Measurements from ENCODE around the gene ITGAD. TPM values are rescaled to one million over a fixed set of nuclear protein-coding genes. Genes with fewer than 3 reads are reported as not detected.

Gene ITGAD
- total and polyA plus RNA-seq, 2 donors (not counting 1 experiment from before 2014, with no cell fraction given): 0.19 TPM; not detected in 1

DNA sequence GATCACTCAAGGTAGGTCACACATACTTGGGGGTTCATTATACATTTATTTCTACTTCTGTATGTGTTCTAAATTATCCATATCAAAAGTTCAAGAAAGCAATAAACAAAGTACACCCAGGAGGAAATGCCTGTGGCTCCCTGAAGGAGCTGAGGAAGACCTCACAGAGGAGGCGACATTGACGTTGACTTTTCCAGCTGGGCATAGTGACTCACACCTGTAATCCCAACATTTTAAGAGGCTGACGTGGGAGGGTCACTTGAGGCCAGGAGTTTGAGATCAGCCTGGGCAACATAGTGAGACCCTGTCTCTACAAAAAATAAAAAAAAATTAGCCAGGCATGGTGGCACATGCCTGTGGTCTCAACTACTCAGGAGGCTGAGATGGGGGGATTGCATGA is 16.3 kb downstream of the ITGAD start:
- Mint-ChIP-seq H3K27me3 (peaks cover 3% of the 10 kb centered on the region), H3K4me1 (peaks cover 11% of the 10 kb centered on the region), H3K27ac (no peak overlapping the region), H3K4me3 (no peak overlapping the region), H3K9me3 (ENCODE audit: insufficient read depth) (no peaks in the 10 kb centered on the region)
- TF ChIP-seq, protein P1, sequence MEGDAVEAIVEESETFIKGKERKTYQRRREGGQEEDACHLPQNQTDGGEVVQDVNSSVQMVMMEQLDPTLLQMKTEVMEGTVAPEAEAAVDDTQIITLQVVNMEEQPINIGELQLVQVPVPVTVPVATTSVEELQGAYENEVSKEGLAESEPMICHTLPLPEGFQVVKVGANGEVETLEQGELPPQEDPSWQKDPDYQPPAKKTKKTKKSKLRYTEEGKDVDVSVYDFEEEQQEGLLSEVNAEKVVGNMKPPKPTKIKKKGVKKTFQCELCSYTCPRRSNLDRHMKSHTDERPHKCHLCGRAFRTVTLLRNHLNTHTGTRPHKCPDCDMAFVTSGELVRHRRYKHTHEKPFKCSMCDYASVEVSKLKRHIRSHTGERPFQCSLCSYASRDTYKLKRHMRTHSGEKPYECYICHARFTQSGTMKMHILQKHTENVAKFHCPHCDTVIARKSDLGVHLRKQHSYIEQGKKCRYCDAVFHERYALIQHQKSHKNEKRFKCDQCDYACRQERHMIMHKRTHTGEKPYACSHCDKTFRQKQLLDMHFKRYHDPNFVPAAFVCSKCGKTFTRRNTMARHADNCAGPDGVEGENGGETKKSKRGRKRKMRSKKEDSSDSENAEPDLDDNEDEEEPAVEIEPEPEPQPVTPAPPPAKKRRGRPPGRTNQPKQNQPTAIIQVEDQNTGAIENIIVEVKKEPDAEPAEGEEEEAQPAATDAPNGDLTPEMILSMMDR (IDR thresholded peaks at IDR 0.05): no peak
- no peak for TF ChIP-seq EZH2 (IDR thresholded peaks at IDR 0.05; ENCODE audit: borderline replicate concordance, insufficient read depth, low read depth, low read length, poor library complexity, severe bottlenecking)
- intact Hi-C loops (cut with micrococcal nuclease): no loop called here
- Histone ChIP-seq H3K9ac (ENCODE audit: low read length) (no peak overlapping the region), H3K36me3 (replicated peaks in 1 of 2; ENCODE audit: control extremely low read depth in 1 of 2, control insufficient read depth in 1 of 2, extremely low read depth in 1 of 2, insufficient read depth in 2 of 2, low read length in 1 of 2) (no peaks in the 10 kb centered on the region), H2AFZ (ENCODE audit: insufficient read depth, low read depth, low read length, poor library complexity, severe bottlenecking) (no peak overlapping the region), H4K20me1 (ENCODE audit: control insufficient read depth, insufficient read depth, low read length, poor library complexity, severe bottlenecking) (no peaks in the 10 kb centered on the region), H3K79me2 (ENCODE audit: control insufficient read depth, insufficient read depth, low read length) (no peaks in the 10 kb centered on the region), H3K27me3 (replicated peaks in 1 of 4; ENCODE audit: control extremely low read depth in 1 of 4, control insufficient read depth in 3 of 4, insufficient read depth in 4 of 4, low read length in 3 of 4) (no peaks in the 10 kb centered on the region), H3K9me3 (ENCODE audit: control extremely low read depth in 1 of 3, control insufficient read depth in 2 of 3, insufficient read depth in 1 of 3, low read length in 2 of 3) (no peaks in the 10 kb centered on the region), H3K4me2 (replicated peaks; ENCODE audit: low read depth, low read length, poor library complexity, severe bottlenecking) (no peak overlapping the region), H3K4me3 (ENCODE audit: control extremely low read depth in 1 of 5, extremely low read depth in 1 of 5, insufficient read depth in 1 of 5, low read depth in 2 of 5, low read length in 4 of 5) (no peak overlapping the region), H3K4me1 (ENCODE audit: control insufficient read depth in 2 of 2, insufficient read depth in 2 of 2, low read length in 2 of 2) (peaks cover 0 to 5% of the 10 kb centered on the region in 2 donors), H3K27ac (ENCODE audit: low read length in 2 of 2) (no peak overlapping the region)
- ChIA-PET POLR2A (interaction anchor here (0.7 kb wide), 1 partner anchor 88 kb away, joined by 4 read pairs; no protein-coding TSS in a partner anchor), CTCF (no interaction called here)
- no peak for ATAC-seq (ENCODE audit: low read depth)
- 95% methylated on average over 2 of the region's 3 CpGs for WGBS (ENCODE audit: insufficient coverage)
- no peak for DNase-seq

DNA sequence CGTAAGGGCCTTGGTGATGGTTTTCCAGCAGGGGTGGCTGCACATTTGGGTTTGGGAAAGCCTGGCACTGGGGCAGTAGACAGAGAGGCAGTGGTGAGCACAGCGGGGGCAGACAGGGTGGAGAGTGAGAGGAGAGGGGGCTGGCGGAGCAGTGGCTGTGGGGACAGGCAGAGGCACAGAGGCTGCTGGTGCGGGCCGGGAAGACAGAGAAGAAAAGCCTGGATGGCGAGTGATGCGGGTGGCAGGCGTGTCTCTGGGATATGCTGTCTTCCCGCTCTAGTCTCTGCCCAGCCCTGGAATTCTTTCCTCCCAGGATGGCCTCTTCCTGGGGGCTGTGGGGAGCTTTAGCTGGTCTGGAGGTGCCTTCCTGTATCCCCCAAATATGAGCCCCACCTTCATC is 16.9 kb downstream of the ITGAD start:
- Histone ChIP-seq H3K79me2 (ENCODE audit: control insufficient read depth, insufficient read depth, low read length) (no peaks in the 10 kb centered on the region), H3K36me3 (replicated peaks in 1 of 2; ENCODE audit: control extremely low read depth in 1 of 2, control insufficient read depth in 1 of 2, extremely low read depth in 1 of 2, insufficient read depth in 2 of 2, low read length in 1 of 2) (no peaks in the 10 kb centered on the region), H3K9ac (ENCODE audit: low read length) (no peak overlapping the region), H3K27me3 (replicated peaks in 1 of 4; ENCODE audit: control extremely low read depth in 1 of 4, control insufficient read depth in 3 of 4, insufficient read depth in 4 of 4, low read length in 3 of 4) (no peaks in the 10 kb centered on the region), H3K4me3 (ENCODE audit: control extremely low read depth in 1 of 5, extremely low read depth in 1 of 5, insufficient read depth in 1 of 5, low read depth in 2 of 5, low read length in 4 of 5) (no peak overlapping the region), H3K4me1 (ENCODE audit: control insufficient read depth in 2 of 2, insufficient read depth in 2 of 2, low read length in 2 of 2) (peaks cover 0 to 5% of the 10 kb centered on the region in 2 donors), H3K9me3 (ENCODE audit: control extremely low read depth in 1 of 3, control insufficient read depth in 2 of 3, insufficient read depth in 1 of 3, low read length in 2 of 3) (no peaks in the 10 kb centered on the region), H2AFZ (ENCODE audit: insufficient read depth, low read depth, low read length, poor library complexity, severe bottlenecking) (no peak overlapping the region), H3K27ac (ENCODE audit: low read length in 2 of 2) (no peak overlapping the region), H4K20me1 (ENCODE audit: control insufficient read depth, insufficient read depth, low read length, poor library complexity, severe bottlenecking) (no peaks in the 10 kb centered on the region), H3K4me2 (replicated peaks; ENCODE audit: low read depth, low read length, poor library complexity, severe bottlenecking) (no peak overlapping the region)
- no peak overlapping the region for H3K4me3 Mint-ChIP-seq
- no peak for DNase-seq
- H3K9me3 Mint-ChIP-seq (ENCODE audit: insufficient read depth): no peaks in the 10 kb centered on the region
- ChIA-PET POLR2A (no interaction called here), CTCF (no interaction called here)
- WGBS (ENCODE audit: insufficient coverage): 99% methylated on average over 8 of the region's 9 CpGs
- H3K27ac Mint-ChIP-seq: no peak overlapping the region
- peaks cover 5% of the 10 kb centered on the region for H3K27me3 Mint-ChIP-seq
- TF ChIP-seq EZH2 (IDR thresholded peaks at IDR 0.05; ENCODE audit: borderline replicate concordance, insufficient read depth, low read depth, low read length, poor library complexity, severe bottlenecking): no peak
- TF ChIP-seq, protein P1 (IDR thresholded peaks at IDR 0.05): no peak
- ATAC-seq (ENCODE audit: low read depth): no peak
- intact Hi-C loops (cut with micrococcal nuclease): no loop called here
- H3K4me1 Mint-ChIP-seq: peaks cover 15% of the 10 kb centered on the region
